ENCODE data around the gene UQCR10. TPM values are rescaled to one million over a fixed set of nuclear protein-coding genes. Genes with fewer than 3 reads are reported as not detected.

Gene UQCR10
- total RNA-seq = 10 to 100 TPM; 63.3 to 88.6 TPM

GRCh38 chr22:29767171-29768051 is at the start of gene UQCR10:
Gene UQCR10 (plus strand): TSS chr22:29767369. CDS start chr22:29767399, 30 bp downstream.

GRCh38 chr22:29719899-29720645 is 47.1 kb upstream of the UQCR10 start, which contains the start of gene CABP7:
Gene CABP7 (plus strand): TSS chr22:29720003. CDS start chr22:29720425, 422 bp downstream.

GRCh38 chr22:29766632-29767170 is 468 bp upstream of the UQCR10 start, which contains the start of gene ZMAT5:
Gene ZMAT5 (minus strand): TSS chr22:29767007. CDS start chr22:29748544, 18,463 bp downstream.

Small RNAs within 50 kb of the gene (small RNA-seq; reads per million reads assigned to genes)
- 0 reads per million in 2 donors for gene RF00019

Other genes starting within 250 kb of the UQCR10 start
- 10 to 100 TPM; 26.5 to 38.3 TPM for gene THOC5, start 213.6 kb upstream of the UQCR10 start, total RNA-seq
- 10 to 100 TPM; 42.0 to 49.6 TPM for gene NIPSNAP1, start 186.3 kb upstream of the UQCR10 start, total RNA-seq
- 10 to 100 TPM; 56.1 to 67.9 TPM for gene NF2, start 163.7 kb upstream of the UQCR10 start, total RNA-seq
- gene CABP7, start 47.4 kb upstream of the UQCR10 start, total RNA-seq = not detected
- 10 to 100 TPM; 16.2 to 19.3 TPM for gene ZMAT5, start 362 bp upstream of the UQCR10 start, total RNA-seq
- 10 to 100 TPM; 25.1 to 34.6 TPM for gene ASCC2, start 70.9 kb downstream of the UQCR10 start, total RNA-seq
- gene MTMR3, start 115.8 kb downstream of the UQCR10 start, total RNA-seq = 10 to 100 TPM; 18.6 to 20.6 TPM